NCI-H146 treated with DMSO at 0.1 percent for 48 hours (cell line): Measurements from ENCODE around the gene HUNK.
"Not testable (repeated sequence)": the region's sequence is repeated elsewhere in the genome, so short reads cannot be mapped to it uniquely, and the experiment has no call there.

Source experiments
- DNase-seq: peaks from one replicate; lab custom pipeline; 2025; ENCODE audit not compliant: unreplicated experiment; lab: John Stamatoyannopoulos, UW

The HUNK gene

DNA sequence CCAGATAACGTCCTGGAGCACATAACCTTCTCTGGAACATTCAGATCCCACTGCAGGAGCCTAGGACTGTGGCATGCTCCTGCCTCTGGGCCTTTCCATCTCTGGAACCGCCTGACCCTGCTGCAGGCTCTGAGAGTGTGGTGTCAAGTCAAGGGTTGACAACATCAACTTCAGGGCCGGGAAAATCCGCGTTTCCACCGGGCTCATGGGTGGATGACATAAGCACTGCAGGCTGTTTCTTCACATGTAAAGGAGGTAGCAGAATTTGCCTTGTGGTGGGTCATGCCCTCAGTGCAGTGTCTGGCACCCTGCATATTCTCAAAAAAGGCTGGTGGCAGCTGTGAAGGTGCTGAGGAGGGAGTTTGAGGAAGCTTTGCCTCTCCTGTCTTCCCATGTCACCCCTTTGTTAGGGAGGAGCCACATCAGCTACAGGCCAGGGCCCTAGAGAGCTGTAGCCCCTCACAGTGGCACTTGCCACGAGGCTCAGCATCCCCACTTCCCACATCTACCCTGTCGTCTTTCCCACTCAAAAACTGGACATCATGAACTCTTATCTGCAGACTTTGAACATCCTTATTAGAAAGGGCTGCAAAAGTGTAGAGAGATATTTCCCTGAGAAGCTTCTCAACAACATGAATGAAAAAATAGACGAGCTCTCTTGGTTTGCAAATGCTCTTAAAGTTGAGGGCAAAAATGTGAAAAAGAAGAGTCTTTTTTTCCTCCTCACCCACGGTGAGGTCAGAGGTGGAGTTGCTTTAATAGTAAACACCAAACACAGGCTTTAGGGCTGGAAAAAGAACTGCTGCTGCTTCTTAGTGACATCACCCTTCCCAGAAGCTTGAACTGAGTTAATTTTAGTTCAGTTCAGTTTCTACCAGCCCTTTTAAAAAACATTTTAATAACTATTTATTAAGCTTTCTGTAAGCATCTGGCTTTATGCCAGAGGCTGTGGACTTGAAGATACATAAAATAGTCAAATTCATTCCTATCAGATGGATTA, 121.3 kb downstream of the HUNK start:
- no peak for DNase-seq

DNA sequence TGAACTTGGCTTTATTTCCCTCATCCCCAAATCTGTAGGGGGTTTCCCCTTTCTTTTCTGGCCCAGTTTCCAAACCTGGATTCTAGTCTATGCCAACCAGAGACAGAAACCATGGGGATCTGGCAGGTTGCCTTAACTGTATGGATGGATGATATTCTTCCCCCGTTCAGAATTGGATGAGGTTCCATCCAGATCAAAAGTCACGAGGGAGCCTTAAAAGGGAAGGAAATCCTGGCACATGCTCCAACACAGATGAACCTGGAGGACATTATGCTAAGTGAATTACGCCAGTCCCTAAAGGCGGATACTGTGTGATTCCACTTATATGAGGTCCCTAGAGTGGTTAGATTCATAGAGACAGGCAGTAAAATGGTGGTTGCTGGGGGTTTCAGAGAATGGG, 124.4 kb downstream of the HUNK start:
- DNase-seq, result no peak

DNA sequence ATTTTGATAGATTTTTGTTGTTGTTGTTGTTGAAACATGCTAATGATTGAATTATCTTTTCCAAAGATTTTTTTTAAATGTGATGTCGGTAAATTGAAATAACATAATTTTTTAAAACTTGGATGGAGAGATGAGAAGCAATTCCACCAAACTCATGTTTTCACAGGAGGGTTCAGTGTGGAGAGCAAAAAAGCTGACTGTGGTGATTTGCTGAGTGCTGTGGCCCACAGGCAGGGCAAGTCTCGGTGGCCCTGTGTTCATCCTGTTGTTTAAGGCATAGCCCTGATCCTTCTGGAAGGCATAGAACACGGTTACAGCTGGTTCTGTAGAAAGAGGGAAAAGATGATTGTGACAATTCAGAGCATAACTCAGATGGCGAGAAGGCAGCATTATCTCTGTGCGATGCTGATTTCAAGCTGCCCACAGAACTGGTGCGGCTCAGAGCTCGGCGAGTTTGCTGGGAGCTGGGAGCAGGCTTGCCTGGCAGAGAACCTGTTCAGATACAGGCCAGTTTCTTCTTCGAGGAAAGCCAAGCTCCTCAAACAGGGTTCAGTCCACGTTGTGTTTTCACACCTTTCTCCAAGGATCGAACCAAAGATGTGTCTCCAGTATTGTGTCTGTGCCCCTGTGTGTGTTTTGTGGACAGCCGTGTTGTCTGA, 127.1 kb downstream of the HUNK start:
- DNase-seq, result no peak

DNA sequence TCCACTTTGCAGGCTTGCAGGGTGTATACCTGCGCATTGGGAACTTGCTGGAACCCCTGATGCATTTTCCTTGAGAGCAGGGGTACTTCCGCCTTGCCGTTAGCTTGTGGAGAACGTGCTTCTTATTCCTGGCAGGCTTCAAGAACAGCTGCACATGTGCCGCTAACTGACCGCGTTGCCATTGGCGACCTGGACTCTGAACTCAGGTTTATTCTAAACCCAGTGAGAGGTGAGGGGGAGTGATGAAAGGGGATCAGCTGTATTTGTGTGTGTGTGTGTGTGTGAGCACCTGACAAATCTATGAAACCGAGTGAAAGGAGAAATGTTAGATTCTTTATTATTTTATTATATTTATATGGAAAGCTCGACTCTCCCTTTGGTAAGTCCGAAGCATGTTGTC, 128.6 kb downstream of the HUNK start:
- DNase-seq, result no peak

DNA sequence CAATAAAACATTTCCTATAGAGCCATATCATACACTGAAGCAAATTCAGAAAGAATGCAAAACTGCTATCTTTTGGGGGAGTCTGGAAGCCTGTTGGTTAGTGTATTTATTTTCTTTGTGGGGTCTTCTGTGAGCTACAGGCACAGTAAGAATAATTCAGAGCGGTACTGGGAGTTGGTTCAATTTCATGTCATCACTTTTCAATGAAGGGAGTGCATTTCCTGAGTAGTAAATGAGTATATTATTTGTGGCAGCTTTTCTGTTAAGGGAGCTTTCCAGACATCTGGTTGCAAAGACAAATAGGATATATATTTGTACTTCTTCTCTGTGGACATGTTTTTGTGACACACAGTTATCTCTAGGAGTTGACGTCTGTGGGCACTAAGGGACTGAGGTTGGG, 130.6 kb downstream of the HUNK start:
- DNase-seq, result no peak

DNA sequence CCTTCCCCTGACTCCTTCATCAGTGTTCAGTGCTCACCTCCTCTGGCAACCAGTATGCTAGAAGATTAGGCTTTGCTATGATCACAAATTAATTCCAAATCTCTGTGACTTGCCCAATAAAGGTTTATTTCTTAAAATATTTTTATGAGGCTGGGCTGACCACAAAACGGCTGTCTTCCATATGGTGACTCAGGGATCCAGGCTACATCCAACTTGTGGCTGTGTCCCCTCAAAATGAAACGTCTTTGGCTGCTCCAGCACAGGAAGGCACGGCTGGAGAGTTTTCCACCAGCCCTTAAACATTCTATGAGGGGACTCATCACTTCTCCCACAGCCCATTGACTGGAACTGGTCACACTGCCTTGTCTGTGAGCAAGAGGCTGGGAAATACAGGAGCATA, 131.5 kb downstream of the HUNK start:
- DNase-seq, result no peak

DNA sequence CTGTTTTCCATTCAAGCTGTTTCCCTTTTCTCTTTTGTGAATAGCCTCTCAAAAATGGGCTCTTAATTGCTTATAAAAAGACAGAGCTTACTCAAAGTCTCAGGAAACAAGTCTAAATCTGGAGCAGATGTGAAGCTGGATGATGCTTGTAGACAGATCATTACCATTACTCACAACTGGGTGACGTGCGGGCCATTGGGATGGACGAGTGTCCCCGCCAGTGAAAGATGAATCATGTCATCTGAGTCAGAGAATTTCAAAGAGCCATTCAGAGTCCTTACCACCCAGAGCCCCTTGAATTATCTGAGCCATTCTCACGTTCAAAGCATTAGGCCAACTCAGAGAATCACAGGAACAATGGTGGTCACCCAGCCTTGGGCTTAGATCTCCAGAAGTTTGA, 134.6 kb downstream of the HUNK start:
- no peak for DNase-seq

DNA sequence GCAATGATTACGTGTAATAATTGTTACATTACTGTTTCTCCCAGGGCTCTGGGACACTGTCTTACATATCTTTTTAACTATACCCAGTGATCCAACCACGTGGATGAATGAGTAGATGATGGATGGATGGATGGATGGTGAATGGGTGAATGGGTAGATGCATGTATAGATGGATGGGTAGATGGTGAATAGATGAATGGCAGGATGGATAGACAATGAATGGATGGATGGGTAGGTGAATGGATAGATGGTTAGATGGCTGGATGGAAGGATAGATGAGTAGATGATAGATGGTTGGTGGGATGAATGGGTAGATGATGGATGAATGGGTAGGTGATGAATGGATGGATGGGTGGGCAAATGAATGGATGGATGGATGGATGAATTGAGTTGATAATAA, 135.9 kb downstream of the HUNK start:
- DNase-seq, result no peak

DNA sequence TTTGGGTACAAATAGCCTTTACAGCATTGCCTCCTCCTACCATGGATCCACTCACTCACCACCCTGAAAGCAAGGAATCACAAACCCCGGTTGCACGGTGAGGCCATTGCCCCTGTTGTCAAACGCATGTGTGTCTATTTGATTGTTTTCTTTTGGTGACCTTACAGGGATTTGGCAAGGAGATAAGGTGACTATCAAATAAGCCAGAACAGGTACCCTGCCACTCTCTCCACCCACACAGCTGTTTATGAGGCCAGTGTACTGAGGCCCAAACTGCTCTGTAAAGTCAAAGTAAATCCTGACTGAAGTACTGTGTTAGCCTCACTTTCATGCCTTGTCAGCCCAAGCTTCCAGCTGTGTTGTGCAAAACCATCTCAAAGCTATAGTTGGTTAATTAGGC, 136.4 kb downstream of the HUNK start:
- no peak for DNase-seq

DNA sequence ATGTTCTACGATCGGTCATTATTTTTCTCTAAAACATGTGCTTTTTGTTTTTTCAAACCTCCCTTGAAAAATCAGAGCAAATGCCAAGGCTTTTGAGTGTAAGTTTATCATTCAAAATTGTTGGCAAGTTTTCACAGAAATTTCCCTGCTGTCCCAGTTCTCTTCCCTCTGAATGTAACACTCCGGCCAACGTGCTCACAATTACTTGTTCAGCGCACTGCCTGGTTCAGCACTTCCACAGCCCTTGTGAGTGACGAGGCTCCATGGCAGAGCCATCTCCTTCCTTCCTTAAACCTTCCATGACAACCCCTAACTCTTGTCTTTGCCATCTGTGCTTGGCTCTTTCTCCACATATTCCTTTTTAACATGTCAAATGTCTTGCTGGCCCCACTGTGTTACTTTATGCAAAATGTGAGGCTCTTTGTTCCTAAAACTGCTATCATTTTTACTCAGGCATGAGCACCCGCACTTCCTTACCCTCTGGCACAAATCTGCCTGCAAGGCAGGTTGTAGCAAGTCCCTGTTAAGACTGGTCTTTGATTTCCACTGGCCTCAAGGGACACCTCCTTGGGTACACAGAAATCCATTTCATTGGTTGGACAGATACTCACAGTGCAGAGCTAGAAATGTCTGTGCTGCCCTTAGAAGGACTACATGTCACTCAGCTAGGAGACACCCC, 142.8 kb downstream of the HUNK start:
- DNase-seq, result no peak

DNA sequence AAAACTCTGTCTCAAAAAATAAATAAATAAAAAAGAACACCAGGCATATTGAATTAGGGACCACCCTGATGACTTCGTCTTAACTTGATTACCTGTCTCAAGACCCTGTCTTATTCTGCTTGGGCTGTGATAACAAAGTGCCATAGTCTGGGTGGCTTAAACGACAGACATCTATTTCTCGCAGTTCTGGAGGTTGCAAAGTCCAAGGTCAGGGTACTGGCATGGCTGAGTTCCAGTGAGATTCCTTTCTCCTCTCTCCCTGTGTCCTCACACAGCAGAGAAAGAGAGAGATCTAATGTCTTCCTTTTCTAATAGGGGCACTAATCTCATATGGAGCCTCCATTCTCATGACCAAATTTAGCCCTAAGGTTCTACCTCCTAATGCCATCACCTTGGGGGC, 145.6 kb downstream of the HUNK start:
- no peak for DNase-seq

DNA sequence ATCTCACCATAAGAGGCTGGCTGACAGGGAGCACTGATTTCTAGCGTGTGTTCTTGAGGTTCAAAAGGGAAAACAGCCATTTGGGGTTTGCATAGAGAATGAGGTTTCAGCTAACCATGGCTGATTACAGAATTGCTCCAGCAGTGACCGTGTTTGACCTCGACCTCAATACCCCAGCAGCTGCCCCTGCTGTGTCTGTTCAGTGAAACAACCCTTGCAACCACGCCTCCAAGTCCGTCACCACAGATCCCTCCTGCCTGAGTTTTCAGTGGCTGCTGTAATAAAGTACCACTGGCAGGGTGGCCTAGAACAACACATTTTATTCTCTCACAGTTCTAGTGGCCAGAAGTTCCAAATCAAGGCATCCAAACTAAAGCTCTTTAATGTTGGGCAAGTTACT, 147.7 kb downstream of the HUNK start:
- no peak for DNase-seq

DNA sequence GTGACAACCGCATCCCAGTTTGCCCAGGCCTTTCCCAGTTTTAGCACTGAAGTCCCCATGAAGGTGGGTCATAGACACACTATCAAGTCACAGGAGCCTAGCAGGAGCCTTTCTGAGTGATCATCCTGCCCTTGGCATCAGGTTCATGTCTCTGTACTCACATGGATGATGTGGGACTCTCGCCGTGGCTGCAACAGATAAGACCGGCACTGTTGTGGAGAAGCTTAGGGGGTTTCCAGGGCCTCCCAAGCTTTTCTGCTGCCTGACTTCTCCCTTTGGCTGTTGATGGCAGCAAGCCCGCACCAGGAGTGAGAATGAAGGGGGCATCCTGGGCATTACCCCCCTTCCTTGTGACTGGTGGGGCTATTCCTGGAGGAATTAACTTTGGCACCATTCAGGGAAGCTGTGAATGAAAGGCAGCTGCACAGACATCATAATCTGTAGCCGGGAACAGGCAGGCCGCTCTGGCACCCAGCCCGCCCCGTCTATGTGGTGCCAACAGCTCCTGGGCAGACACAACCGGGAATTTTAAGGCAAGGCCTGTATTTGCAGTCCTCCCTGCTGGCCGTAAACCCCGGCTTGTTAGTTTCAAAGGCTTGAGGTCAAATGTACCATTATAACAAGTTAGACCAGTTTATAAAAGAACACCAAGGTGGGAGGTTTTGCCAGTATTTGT, 148.6 kb downstream of the HUNK start:
- DNase-seq, result no peak

DNA sequence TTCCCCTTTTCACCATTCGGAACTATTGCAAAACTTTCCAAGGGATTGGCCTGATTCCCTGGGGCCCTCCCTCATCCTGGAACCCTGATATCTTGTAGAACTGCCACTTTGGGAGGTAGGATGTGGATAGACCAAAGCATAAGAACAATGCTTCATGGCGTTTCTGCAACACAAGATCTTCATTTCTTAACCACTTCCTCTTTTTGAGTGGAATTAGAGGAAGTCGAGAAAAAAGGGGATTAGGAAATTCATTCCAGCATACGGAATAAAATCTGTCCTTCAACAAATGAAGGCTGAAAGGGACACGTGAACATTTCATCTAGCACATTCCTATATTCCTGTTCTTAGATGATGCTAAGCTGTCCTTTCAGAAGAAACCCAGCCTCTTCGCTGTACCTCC, 149.3 kb downstream of the HUNK start:
- DNase-seq, result no peak

DNA sequence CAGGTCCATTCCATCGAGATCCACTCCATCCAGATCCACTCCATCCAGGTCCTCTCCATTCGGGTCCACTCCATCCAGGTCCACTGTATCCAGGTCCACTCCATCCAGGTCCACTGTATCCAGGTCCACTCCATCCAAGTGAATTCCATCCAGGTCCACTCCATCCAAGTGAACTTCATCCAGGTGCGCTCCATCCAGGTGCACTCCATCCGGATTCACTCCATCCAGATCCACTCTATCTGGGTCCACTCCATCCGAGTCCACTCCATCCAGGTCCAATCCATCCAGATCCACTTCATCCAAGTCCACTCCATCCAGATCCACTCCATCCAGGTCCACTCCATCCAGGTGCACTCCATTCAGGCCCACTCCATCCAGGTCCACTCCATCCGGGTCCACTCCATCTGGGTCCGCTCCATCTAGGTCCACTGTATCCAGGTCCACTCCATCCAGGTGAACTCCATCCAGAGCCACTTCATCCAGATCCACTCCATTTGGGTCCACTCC, 157.4 kb downstream of the HUNK start:
- no peak for DNase-seq

DNA sequence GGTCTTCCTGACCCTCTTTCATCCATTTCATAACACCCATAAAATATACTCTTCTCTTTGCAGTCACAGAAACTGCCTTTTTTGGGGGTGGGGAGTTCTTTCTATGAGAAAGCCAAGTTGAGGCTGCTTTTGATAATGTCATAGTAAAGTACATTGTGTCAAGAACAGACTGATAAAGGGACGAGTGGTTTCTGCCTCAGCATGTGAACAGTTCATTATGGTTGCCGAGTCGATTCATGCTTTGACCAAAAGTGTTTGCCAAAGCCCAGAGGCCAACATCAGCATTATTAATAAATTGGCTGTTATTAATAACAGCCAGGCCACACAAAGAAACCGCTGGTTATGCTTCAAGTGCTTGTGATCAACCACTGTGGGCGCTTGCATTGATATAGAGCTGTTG, 162.0 kb downstream of the HUNK start:
- no peak for DNase-seq

DNA sequence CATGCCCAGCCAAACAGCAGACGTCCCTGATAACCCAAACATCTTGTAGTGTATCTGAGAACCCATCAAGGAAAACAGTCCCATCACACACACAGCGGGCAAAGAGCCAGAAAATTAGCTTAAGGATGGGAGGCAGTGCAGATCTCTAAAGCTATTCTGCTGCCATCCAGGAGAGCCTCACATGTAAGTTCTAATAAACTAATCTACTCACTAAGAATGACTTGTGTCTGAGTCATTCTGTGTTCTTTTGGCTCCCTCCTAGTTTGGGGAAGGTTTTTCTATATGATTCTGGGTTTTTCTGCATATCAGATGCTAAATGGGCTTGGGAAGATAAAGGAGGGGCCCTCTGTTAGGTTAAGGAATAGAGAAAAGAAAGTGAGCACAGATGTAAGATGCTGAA, 162.8 kb downstream of the HUNK start:
- DNase-seq, result no peak

DNA sequence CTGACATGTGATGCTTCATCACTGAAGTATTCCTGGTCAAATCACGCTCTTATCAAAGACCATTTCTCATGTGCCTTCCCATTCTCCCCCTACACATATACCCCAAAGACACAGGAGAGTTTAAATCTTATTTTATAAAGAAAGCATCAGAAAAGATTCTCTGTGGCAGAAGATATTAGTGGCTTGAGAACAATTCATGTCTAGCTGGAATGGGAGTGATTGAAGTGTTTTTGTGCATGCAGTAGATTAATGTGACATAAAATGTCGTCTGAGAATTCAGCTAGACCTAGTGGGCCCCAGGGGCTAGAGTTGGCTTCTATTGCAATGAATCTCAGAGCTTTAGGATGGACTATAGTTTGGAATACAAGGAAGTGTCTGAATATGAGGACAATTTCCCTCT, 163.9 kb downstream of the HUNK start:
- no peak for DNase-seq

DNA sequence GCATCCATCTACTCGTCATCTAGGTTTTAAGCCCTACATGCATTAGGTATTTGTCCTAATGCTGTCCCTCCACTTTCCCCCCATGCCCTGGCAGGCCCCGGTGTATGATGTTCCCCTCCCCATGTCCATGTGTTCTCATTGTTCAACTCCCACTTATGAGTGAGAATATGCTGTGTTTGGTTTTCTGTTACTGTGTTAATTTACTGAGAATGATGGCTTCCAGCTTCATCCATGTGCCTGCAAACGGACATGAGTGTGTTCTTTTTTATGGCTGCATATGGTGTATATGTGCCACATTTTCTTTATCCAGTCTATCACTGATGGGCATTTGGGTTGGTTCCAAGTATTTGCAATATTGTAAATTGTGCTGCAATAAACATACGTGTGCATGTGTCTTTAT, 165.9 kb downstream of the HUNK start:
- not testable (repeated sequence) for DNase-seq

DNA sequence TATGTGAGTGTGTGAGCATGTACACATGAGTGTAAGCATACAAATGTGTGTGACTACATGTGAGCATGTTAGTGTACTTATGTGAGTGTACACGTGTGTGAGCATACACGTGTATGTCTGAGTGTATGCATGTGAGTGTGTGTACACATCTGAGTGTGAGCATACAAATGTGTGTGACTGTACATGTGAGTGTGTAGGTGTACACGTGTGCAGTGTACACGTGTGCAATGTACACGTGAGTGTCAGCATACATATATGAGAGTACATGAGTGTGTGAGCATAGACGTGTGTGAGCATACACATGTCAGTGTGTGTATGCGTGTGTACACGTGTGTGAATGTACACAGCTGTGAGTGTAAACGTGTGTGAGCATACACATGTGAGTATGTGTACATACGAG, 170.6 kb downstream of the HUNK start:
- no peak for DNase-seq
